Measurements from ENCODE around the gene PIP4K2C. TPM values are rescaled to one million over a fixed set of nuclear protein-coding genes. Genes with fewer than 3 reads are reported as not detected.

The PIP4K2C gene
- total and polyA plus RNA-seq, 12 donors = 5.8 to 17.2 (median 14.1) TPM

DNA sequence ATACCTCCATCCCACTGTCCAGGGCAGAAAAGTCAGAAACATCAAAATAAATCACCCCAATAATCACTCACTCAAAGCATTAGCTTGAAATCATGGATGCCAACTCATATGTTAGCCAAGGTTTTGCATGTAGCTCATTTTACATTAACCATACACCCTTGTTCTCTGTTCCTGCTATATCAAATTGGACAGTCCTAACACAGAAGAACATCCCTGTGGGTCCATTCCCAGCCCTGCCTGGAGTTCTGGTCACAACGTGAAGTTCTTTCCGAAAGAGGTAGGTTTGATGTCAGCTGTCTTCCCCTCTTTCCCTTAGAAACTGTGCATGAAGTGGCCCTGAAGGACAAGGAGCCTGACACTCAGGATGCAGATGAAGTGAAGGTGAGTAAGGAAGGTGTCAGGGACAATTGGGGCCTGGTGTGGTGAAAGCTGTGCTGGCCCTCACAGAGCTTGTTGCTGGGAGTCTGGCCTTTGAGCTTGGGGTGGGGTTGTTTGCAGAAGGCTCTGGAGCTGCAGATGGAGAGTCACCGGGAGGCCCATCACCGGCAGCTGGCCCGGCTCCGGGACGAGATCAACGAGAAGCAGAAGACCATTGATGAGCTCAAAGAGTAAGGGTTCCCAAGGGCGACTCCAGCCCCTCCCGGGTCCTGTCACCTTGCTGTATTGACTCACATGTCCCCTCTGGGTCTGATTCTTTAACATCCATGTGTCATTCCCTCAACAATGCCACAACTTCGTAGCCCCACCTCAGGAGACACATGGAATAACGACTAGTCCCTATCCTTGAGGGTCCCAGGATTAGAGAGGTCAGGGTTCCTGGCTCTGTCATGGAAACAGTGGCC, 15.0 kb upstream of the PIP4K2C start:
- TF ChIP-seq, protein P1, sequence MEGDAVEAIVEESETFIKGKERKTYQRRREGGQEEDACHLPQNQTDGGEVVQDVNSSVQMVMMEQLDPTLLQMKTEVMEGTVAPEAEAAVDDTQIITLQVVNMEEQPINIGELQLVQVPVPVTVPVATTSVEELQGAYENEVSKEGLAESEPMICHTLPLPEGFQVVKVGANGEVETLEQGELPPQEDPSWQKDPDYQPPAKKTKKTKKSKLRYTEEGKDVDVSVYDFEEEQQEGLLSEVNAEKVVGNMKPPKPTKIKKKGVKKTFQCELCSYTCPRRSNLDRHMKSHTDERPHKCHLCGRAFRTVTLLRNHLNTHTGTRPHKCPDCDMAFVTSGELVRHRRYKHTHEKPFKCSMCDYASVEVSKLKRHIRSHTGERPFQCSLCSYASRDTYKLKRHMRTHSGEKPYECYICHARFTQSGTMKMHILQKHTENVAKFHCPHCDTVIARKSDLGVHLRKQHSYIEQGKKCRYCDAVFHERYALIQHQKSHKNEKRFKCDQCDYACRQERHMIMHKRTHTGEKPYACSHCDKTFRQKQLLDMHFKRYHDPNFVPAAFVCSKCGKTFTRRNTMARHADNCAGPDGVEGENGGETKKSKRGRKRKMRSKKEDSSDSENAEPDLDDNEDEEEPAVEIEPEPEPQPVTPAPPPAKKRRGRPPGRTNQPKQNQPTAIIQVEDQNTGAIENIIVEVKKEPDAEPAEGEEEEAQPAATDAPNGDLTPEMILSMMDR (IDR thresholded peaks at IDR 0.05) = no peak
- peaks cover 0 to 11% (median 0%) of the 10 kb centered on the region in 7 donors for H3K27me3 ChIP-seq
- H3K9me3 ChIP-seq = no peaks in the 10 kb centered on the region
- no peaks in the 10 kb centered on the region for H3K4me1 ChIP-seq
- H3K27ac ChIP-seq = no peak overlapping the region
- H3K36me3 ChIP-seq = no peaks in the 10 kb centered on the region
- no peak overlapping the region for H3K4me3 ChIP-seq
- no peak for DNase-seq
- ATAC-seq = no peak
- WGBS, 2 donors = 87 to 88% methylated on average over 12 of the region's 12 CpGs
- intact Hi-C loops (cut with DNase I) = no loop called here

DNA sequence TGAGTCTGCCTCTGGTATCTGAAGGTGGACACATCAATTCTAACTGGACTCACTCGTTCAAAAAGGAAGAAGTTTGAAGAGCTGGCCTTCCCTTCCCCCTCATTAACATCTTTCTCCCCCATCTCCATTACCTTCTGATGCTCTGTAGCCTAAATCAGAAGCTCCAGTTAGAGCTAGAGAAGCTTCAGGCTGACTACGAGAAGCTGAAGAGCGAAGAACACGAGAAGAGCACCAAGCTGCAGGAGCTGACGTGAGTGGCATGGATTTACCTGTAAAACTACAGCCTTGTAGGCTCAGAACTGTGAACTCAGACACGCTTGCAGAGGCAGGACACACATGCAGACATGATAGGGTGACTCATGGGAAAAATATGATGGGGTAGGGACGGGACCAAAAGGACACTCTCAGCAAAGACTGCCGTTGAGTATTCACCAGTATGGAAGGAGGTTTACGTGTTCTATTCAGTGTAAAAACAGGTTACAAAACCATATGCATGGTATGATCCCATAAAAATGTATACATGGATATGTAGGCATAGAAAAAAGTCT, 14.3 kb upstream of the PIP4K2C start:
- intact Hi-C loops (cut with DNase I) = no loop called here
- H3K27ac ChIP-seq = no peak overlapping the region
- no peaks in the 10 kb centered on the region for H3K9me3 ChIP-seq
- H3K4me3 ChIP-seq = no peak overlapping the region
- TF ChIP-seq, protein P1 (IDR thresholded peaks at IDR 0.05) = no peak
- no peaks in the 10 kb centered on the region for H3K36me3 ChIP-seq
- no peaks in the 10 kb centered on the region for H3K4me1 ChIP-seq
- whole genome bisulfite sequencing, 2 donors = 77 to 86% methylated on average over 9 of the region's 9 CpGs
- DNase-seq (no peak), ATAC-seq (no peak)
- H3K27me3 ChIP-seq = peaks cover 0 to 6% (median 0%) of the 10 kb centered on the region in 7 donors

DNA sequence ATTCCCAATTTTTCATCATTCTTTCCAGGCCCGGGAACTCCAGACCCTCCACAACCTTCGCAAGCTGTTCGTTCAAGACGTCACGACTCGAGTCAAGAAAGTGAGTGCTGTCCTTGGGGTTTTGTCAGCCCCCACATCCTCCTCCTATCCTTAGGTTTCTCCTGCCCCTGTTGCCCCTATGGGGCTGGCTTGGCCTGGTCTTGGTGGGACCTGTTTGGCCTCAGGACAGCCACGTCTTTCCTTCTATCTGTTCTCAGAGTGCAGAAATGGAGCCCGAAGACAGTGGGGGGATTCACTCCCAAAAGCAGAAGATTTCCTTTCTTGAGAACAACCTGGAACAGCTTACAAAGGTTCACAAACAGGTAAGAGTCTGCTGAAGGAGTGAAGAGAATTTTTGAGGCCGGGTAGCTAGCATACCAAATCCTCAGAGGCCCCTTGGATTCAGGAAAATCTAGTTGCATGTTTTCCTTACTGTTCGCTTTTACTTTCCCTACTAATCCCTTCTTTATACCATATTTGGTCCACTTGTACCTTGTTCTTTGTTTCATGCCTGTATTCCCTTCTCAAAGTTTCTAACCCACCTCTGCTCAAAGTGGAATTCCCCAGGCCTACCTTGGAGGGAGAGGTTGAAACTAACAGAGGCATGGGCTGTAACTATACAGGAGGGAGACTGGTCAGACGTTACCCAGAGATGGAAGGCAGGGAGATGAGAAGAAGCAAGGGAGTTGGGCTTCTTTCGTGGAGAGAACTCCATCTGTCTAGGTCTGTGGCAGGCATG, 12.8 kb upstream of the PIP4K2C start:
- Histone ChIP-seq H3K9me3 (no peaks in the 10 kb centered on the region), H3K4me1 (no peaks in the 10 kb centered on the region), H3K27ac (no peak overlapping the region), H3K36me3 (no peaks in the 10 kb centered on the region), H3K4me3 (no peak overlapping the region), H3K27me3 (peaks cover 0 to 9% (median 0%) of the 10 kb centered on the region in 7 donors)
- intact Hi-C loops (cut with DNase I) = no loop called here
- TF ChIP-seq, protein P1 (IDR thresholded peaks at IDR 0.05) = no peak
- 86 to 87% methylated on average over 12 of the region's 12 CpGs for WGBS, 2 donors
- DNase-seq (no peak), ATAC-seq (no peak)

DNA sequence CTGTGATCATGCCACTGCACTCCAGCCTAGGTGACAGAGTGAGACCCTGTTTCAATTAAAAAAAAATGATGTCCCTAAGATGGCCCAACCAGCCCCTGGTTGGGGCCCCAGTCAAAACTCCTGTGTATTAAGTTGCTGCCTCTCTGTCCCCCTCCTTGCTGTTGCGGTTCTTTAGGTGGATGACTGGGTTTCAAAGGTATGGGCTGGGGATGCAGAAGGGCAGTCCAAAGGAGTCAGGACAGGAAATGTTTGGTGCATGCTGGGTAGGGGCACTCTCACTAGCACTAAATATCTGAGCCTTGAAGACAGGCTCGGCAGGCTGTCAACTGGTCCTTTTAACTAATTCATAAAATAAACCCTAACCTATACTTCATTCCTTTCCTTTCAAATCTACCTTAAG, 12.0 kb upstream of the PIP4K2C start:
- H3K27me3 ChIP-seq = peaks cover 0 to 10% (median 0%) of the 10 kb centered on the region in 7 donors
- no peaks in the 10 kb centered on the region for H3K9me3 ChIP-seq
- 78 to 80% methylated on average over 2 of the region's 2 CpGs for WGBS, 2 donors
- intact Hi-C loops (cut with DNase I) = no loop called here
- TF ChIP-seq, protein P1 (IDR thresholded peaks at IDR 0.05) = no peak
- H3K4me3 ChIP-seq = no peak overlapping the region
- no peak overlapping the region for H3K27ac ChIP-seq
- no peak for DNase-seq
- ATAC-seq = no peak
- no peaks in the 10 kb centered on the region for H3K36me3 ChIP-seq
- no peaks in the 10 kb centered on the region for H3K4me1 ChIP-seq

All from heart right ventricle (tissue), 16 donors.